Type B pancreatic cell (in vitro differentiated cells): ENCODE measurements around the gene NUDT4. TPM values are rescaled to one million over a fixed set of nuclear protein-coding genes. Genes with fewer than 3 reads are reported as not detected.

Experiments
- DNase-seq: peaks from one replicate; pipeline ENCODE4 v3.0.0; 2021; ENCODE audit warnings: mixed read lengths; ENCODE audit not compliant: unreplicated experiment; ENCODE audit errors: extremely low spot score
- H3K27ac Mint-ChIP-seq: 2 replicates; pipeline ENCODE4 v1.8.0; 2021; ENCODE audit warnings: mild to moderate bottlenecking, mixed read lengths
- H3K27me3 Mint-ChIP-seq: 2 replicates; pipeline ENCODE4 v1.8.0; 2021; ENCODE audit warnings: mixed read lengths
- H3K36me3 Mint-ChIP-seq: 2 replicates; pipeline ENCODE4 v1.8.0; 2021; ENCODE audit warnings: mixed read lengths
- H3K4me1 Mint-ChIP-seq: one replicate; pipeline ENCODE4 v1.8.0; 2021; ENCODE audit warnings: mixed read lengths; ENCODE audit not compliant: unreplicated experiment
- H3K4me3 Mint-ChIP-seq: 2 replicates; pipeline ENCODE4 v1.8.0; 2021; ENCODE audit warnings: mild to moderate bottlenecking, mixed read lengths
- H3K9me3 Mint-ChIP-seq: 2 replicates; pipeline ENCODE4 v1.8.0; 2021; ENCODE audit warnings: mixed read lengths
- total RNA-seq: library from RNA; stranded (reverse); gene quantifications from 2 replicates; pipeline ENCODE4 v1.2.1, GENCODE V29; 2021; ENCODE audit warnings: low replicate concordance
- TF ChIP-seq, protein P1 (sequence below): fragments of 200-600 bp; sonication (generic); conservative IDR thresholded peaks from 2 replicates; pipeline ENCODE4 v1.5.0; 2021; ENCODE audit warnings: antibody characterized with exemption, mild to moderate bottlenecking

NUDT4 gene
- total RNA-seq, 1 donor from 2014 or later: 89.8 TPM

DNA sequence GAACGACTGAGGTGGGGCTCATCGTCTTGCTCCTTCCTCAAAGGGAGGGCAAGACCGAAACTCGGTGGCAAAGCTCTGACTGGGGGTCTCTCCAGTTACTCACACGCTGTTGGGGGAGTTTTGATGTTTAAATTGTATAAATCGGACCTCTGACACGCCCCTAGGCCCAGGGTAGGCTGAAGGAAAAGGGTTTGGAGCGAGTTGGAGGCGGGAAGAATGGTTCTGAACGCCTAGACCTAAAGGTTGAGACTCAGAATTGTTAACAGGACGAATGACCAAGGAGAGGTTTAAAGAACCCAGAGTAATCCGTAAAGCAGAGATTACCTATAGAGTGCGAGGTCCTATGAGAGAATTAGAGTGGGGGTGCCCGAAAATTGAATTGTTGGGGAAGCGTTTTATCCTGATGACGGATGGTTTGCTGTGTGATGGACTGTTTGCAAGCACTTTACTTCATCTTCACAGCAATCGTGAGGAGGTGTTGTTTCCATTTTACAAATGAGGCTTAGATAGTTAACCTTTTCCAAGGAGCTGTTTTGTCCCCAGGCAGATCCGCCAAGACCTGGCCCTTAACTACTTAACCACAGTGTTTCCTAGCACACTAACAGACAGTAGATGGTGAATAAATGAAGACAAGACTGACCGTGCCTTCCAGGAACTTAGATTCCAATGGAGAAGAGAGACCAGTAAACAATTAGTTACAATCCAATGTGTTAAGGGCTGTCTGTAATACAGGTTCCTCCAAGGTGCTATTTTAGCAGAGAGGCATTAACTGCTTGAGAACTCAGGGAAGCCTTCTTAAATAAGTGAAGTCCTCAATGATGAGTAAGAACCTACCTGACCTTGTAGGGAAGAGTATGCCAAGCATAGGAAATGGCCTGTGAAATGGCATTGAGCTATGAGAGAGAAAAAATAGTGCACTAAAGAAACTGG lies 65.0 kb downstream of the NUDT4 start:
- no peaks in the 10 kb centered on the region for H3K27me3 Mint-ChIP-seq
- H3K27ac Mint-ChIP-seq: peak overlapping the region; percentile 99
- peaks cover 37% of the 10 kb centered on the region for H3K4me1 Mint-ChIP-seq
- no peak for DNase-seq
- H3K9me3 Mint-ChIP-seq: no peaks in the 10 kb centered on the region
- TF ChIP-seq, protein P1, sequence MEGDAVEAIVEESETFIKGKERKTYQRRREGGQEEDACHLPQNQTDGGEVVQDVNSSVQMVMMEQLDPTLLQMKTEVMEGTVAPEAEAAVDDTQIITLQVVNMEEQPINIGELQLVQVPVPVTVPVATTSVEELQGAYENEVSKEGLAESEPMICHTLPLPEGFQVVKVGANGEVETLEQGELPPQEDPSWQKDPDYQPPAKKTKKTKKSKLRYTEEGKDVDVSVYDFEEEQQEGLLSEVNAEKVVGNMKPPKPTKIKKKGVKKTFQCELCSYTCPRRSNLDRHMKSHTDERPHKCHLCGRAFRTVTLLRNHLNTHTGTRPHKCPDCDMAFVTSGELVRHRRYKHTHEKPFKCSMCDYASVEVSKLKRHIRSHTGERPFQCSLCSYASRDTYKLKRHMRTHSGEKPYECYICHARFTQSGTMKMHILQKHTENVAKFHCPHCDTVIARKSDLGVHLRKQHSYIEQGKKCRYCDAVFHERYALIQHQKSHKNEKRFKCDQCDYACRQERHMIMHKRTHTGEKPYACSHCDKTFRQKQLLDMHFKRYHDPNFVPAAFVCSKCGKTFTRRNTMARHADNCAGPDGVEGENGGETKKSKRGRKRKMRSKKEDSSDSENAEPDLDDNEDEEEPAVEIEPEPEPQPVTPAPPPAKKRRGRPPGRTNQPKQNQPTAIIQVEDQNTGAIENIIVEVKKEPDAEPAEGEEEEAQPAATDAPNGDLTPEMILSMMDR: peak; percentile 0
- H3K4me3 Mint-ChIP-seq: peak overlapping the region; percentile 95
- H3K36me3 Mint-ChIP-seq: no peaks in the 10 kb centered on the region

DNA sequence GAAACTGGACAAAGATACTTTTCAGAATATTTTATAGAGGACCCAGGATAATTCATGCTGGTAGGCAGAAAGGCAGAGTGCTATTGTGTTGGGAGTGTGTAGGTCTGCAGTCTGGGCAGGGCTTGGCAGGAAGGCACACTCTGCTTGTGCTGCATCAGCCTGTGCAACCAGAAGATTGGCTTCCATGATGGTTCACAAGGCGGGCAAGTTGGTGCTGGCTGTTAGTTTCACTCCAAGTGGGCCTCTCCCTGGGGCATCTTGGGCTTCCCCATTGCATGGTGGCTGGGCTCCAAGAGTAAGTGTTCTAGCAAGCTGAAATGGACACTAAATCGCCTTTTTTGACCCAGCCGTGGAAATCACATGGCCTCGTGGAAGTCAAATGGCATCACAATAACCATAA lies 65.9 kb downstream of the NUDT4 start:
- Mint-ChIP-seq H3K9me3 (no peaks in the 10 kb centered on the region), H3K27ac (no peak overlapping the region), H3K4me1 (peaks cover 29% of the 10 kb centered on the region), H3K27me3 (no peaks in the 10 kb centered on the region), H3K4me3 (peak overlapping the region; percentile 95), H3K36me3 (no peaks in the 10 kb centered on the region)
- TF ChIP-seq, protein P1: no peak
- DNase-seq: no peak

- DNase-seq: no peak
- Mint-ChIP-seq H3K9me3 (no peaks in the 10 kb centered on the region), H3K36me3 (no peaks in the 10 kb centered on the region), H3K27ac (no peak overlapping the region), H3K4me3 (no peak overlapping the region), H3K27me3 (no peaks in the 10 kb centered on the region), H3K4me1 (peaks cover 13% of the 10 kb centered on the region)
- TF ChIP-seq, protein P1: no peak
Measured at GRCh38 chr12:93447555-93448290, 70.0 kb downstream of the NUDT4 start.

GRCh38 chr12:93448796-93449195 lies 71.1 kb downstream of the NUDT4 start:
- H3K27me3 Mint-ChIP-seq: no peaks in the 10 kb centered on the region
- DNase-seq: no peak
- H3K27ac Mint-ChIP-seq: no peak overlapping the region
- TF ChIP-seq, protein P1: no peak
- H3K9me3 Mint-ChIP-seq: no peaks in the 10 kb centered on the region
- H3K4me3 Mint-ChIP-seq: no peak overlapping the region
- H3K36me3 Mint-ChIP-seq: no peaks in the 10 kb centered on the region
- H3K4me1 Mint-ChIP-seq: peaks cover 6% of the 10 kb centered on the region

DNA sequence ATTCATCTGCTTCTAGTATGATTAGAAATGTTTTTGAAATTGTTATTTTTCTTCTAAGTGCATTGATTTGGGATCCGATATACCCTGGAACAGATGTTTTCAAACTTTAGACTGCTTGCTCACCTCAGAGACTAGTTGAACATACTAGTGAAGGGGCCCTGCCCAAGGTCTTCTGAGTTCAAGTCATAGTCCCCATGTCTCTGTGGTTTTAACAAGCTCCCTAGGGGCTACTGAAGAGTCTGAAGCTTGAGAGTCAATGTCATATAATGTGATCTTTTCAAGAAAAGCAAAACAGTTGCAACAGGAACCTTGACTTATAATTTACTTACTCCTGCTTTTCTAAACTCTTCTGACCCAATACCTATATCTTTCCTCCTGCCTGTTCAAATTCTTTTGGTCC lies 71.6 kb downstream of the NUDT4 start:
- H3K36me3 Mint-ChIP-seq: no peaks in the 10 kb centered on the region
- H3K9me3 Mint-ChIP-seq: no peaks in the 10 kb centered on the region
- no peaks in the 10 kb centered on the region for H3K27me3 Mint-ChIP-seq
- no peak overlapping the region for H3K4me3 Mint-ChIP-seq
- no peak for DNase-seq
- H3K27ac Mint-ChIP-seq: no peak overlapping the region
- TF ChIP-seq, protein P1: no peak
- peaks cover 6% of the 10 kb centered on the region for H3K4me1 Mint-ChIP-seq
